ENCODE results near the gene AMOTL2.

AMOTL2 gene

DNA sequence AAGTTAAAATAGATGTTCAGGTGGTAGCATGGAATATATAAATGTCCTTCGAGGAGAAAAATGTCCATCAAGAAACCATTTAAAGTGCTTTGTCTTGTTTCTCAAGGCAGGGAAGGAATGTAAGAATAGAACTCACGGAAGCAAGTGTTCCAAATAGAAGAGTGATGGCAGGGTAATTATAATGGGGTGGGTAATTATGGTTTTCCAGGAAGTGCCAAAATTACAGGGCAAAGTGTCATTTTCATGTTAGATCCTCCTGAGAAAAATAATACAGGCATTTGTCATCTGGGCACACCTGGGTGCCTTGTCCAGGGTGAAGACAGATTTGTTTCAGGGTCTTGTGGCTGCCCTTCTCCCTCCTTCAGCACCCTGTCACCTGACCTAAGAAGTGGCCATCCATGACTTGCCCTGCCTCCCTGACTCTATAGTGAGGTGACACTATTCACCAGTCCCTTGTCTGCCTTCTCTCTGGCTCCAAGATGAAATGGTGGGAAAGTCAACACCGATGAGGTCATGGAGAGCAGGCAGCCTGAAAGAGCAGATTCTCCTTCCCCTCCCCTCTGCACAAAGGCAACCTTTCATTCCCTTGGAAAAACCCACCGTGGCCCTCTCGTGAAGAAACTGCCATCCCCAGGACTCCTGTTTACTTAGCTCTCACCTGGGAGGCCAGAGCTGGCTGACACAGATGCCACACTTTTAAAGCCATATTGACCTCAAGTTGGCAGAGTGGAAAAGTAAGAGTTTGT, 45.1 kb upstream of the AMOTL2 start:
- Histone ChIP-seq H3K27ac (ENCODE audit: low read depth, low read length) (no peak overlapping the region), H3K27me3 (ENCODE audit: low read length) (no peaks in the 10 kb centered on the region), H3K4me2 (ENCODE audit: low read depth, low read length, poor library complexity, severe bottlenecking) (no peak overlapping the region), H3K4me3 (ENCODE audit: insufficient read depth, low read length, poor library complexity, severe bottlenecking) (no peak overlapping the region), H4K20me1 (ENCODE audit: low read depth, low read length) (no peaks in the 10 kb centered on the region), H3K79me2 (ENCODE audit: insufficient read depth, low read length) (no peaks in the 10 kb centered on the region), H3K9ac (ENCODE audit: low read length) (no peak overlapping the region), H3K9me2 (replicated peaks; ENCODE audit: insufficient read depth, low read length) (no peaks in the 10 kb centered on the region), H3F3A (ENCODE audit: insufficient read depth) (no peaks in the 10 kb centered on the region), H3K9me3 (ENCODE audit: insufficient read depth, low read length) (no peaks in the 10 kb centered on the region), H3K36me3 (ENCODE audit: low read length) (no peaks in the 10 kb centered on the region), H2AFZ (ENCODE audit: low read depth, low read length, severe bottlenecking) (no peak overlapping the region)
- no peak for TF ChIP-seq EZH2phosphoT487 (conservative IDR thresholded peaks at IDR 0.05; ENCODE audit: low read length)
- TF ChIP-seq, protein P1, sequence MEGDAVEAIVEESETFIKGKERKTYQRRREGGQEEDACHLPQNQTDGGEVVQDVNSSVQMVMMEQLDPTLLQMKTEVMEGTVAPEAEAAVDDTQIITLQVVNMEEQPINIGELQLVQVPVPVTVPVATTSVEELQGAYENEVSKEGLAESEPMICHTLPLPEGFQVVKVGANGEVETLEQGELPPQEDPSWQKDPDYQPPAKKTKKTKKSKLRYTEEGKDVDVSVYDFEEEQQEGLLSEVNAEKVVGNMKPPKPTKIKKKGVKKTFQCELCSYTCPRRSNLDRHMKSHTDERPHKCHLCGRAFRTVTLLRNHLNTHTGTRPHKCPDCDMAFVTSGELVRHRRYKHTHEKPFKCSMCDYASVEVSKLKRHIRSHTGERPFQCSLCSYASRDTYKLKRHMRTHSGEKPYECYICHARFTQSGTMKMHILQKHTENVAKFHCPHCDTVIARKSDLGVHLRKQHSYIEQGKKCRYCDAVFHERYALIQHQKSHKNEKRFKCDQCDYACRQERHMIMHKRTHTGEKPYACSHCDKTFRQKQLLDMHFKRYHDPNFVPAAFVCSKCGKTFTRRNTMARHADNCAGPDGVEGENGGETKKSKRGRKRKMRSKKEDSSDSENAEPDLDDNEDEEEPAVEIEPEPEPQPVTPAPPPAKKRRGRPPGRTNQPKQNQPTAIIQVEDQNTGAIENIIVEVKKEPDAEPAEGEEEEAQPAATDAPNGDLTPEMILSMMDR (IDR thresholded peaks at IDR 0.05; ENCODE audit: insufficient read depth, low read length, poor library complexity, severe bottlenecking): no peak

DNA sequence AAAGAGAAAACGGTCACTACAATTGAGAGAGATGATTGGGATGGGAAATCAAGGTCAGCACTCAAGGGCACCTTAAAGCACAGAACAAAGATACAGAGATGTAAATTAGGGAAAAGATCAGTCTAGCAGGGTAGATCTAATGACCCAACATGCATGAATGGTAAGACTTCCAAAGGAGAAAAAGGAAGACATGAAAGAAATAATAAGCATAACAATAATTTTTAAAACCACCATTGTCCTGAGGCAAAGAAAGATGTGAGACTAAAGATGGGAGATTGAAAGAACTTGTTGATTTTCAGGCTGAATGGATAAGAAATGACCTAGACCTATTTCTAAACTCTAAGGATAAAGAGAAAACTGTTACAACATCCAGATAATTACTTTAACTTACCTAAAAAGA, 34.8 kb upstream of the AMOTL2 start:
- Histone ChIP-seq H3K27ac (ENCODE audit: low read depth, low read length) (no peak overlapping the region), H3K79me2 (ENCODE audit: insufficient read depth, low read length) (no peaks in the 10 kb centered on the region), H3K4me2 (ENCODE audit: low read depth, low read length, poor library complexity, severe bottlenecking) (no peak overlapping the region), H3K27me3 (ENCODE audit: low read length) (peaks cover 3% of the 10 kb centered on the region; the same call in 1 of the 2 replicates), H3K9me2 (replicated peaks; ENCODE audit: insufficient read depth, low read length) (no peaks in the 10 kb centered on the region), H4K20me1 (ENCODE audit: low read depth, low read length) (no peaks in the 10 kb centered on the region), H2AFZ (ENCODE audit: low read depth, low read length, severe bottlenecking) (no peak overlapping the region), H3K9ac (ENCODE audit: low read length) (no peak overlapping the region), H3K9me3 (ENCODE audit: insufficient read depth, low read length) (no peaks in the 10 kb centered on the region), H3K4me3 (ENCODE audit: insufficient read depth, low read length, poor library complexity, severe bottlenecking) (no peak overlapping the region), H3K36me3 (ENCODE audit: low read length) (no peaks in the 10 kb centered on the region), H3F3A (ENCODE audit: insufficient read depth) (no peaks in the 10 kb centered on the region)
- TF ChIP-seq EZH2phosphoT487 (conservative IDR thresholded peaks at IDR 0.05; ENCODE audit: low read length): no peak
- TF ChIP-seq, protein P1 (IDR thresholded peaks at IDR 0.05; ENCODE audit: insufficient read depth, low read length, poor library complexity, severe bottlenecking): no peak

DNA sequence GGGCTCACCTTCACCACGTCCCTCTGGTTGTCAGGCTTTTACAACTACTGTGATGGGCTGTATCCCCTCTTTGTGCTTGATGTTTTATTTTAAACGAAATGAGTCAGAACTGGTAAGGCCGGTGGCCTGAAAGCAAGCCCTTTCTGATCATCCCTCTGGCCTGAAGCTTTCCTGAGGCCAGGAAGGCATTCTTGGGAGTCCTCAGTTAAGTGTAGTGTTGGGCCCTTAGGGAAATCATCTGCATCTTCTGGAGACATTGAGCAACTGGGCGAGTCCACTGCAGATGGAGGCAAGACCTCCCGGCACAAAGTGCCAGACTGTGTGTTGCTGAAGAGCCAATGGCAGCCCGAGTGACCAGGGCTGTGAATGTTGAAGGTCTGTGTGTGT, 33.0 kb upstream of the AMOTL2 start:
- H3K4me3 ChIP-seq (ENCODE audit: insufficient read depth, low read length, poor library complexity, severe bottlenecking): no peak overlapping the region
- H3K9ac ChIP-seq (ENCODE audit: low read length): no peak overlapping the region
- H3K9me2 ChIP-seq (replicated peaks; ENCODE audit: insufficient read depth, low read length): no peaks in the 10 kb centered on the region
- no peak overlapping the region for H3K4me2 ChIP-seq (ENCODE audit: low read depth, low read length, poor library complexity, severe bottlenecking)
- no peaks in the 10 kb centered on the region for H3K27me3 ChIP-seq (ENCODE audit: low read length)
- H3K27ac ChIP-seq (ENCODE audit: low read depth, low read length): no peak overlapping the region
- no peaks in the 10 kb centered on the region for H4K20me1 ChIP-seq (ENCODE audit: low read depth, low read length)
- no peaks in the 10 kb centered on the region for H3K79me2 ChIP-seq (ENCODE audit: insufficient read depth, low read length)
- H3K36me3 ChIP-seq (ENCODE audit: low read length): no peaks in the 10 kb centered on the region
- no peak overlapping the region for H2AFZ ChIP-seq (ENCODE audit: low read depth, low read length, severe bottlenecking)
- no peaks in the 10 kb centered on the region for H3K9me3 ChIP-seq (ENCODE audit: insufficient read depth, low read length)
- no peaks in the 10 kb centered on the region for H3F3A ChIP-seq (ENCODE audit: insufficient read depth)
- TF ChIP-seq, protein P1 (IDR thresholded peaks at IDR 0.05; ENCODE audit: insufficient read depth, low read length, poor library complexity, severe bottlenecking): no peak
- TF ChIP-seq EZH2phosphoT487 (conservative IDR thresholded peaks at IDR 0.05; ENCODE audit: low read length): no peak

All from SU-DHL-6 (cell line).